ENCODE measurements around the gene CDH4.

CDH4 gene

GRCh38 chr20:61285152-61285645 is 33.1 kb downstream of the CDH4 start:
- no peaks in the 10 kb centered on the region for H3K27me3 ChIP-seq (ENCODE audit: control insufficient read depth in 1 of 2, insufficient read depth in 2 of 2, low read length in 2 of 2)
- H3K4me1 ChIP-seq (ENCODE audit: insufficient read depth, low read length), result no peaks in the 10 kb centered on the region
- no peak overlapping the region for H3K27ac ChIP-seq (ENCODE audit: low read depth, low read length)
- no peaks in the 10 kb centered on the region for H3K36me3 ChIP-seq (ENCODE audit: insufficient read depth, low read length)
- H3K4me3 ChIP-seq (ENCODE audit: low read depth in 1 of 2, low read length in 2 of 2), result no peak overlapping the region
- no peaks in the 10 kb centered on the region for H3K9me3 ChIP-seq (ENCODE audit: low read length)
- H3K9ac ChIP-seq (ENCODE audit: low read length), result no peak overlapping the region

GRCh38 chr20:61285691-61286090 is 33.6 kb downstream of the CDH4 start:
- no peaks in the 10 kb centered on the region for H3K27me3 ChIP-seq (ENCODE audit: control insufficient read depth in 1 of 2, insufficient read depth in 2 of 2, low read length in 2 of 2)
- no peak overlapping the region for H3K4me3 ChIP-seq (ENCODE audit: low read depth in 1 of 2, low read length in 2 of 2)
- H3K27ac ChIP-seq (ENCODE audit: low read depth, low read length), result no peak overlapping the region
- no peaks in the 10 kb centered on the region for H3K4me1 ChIP-seq (ENCODE audit: insufficient read depth, low read length)
- no peaks in the 10 kb centered on the region for H3K36me3 ChIP-seq (ENCODE audit: insufficient read depth, low read length)
- no peaks in the 10 kb centered on the region for H3K9me3 ChIP-seq (ENCODE audit: low read length)
- no peak overlapping the region for H3K9ac ChIP-seq (ENCODE audit: low read length)

GRCh38 chr20:61287583-61288275 is 35.7 kb downstream of the CDH4 start:
- Histone ChIP-seq H3K27me3 (ENCODE audit: control insufficient read depth in 1 of 2, insufficient read depth in 2 of 2, low read length in 2 of 2) (no peaks in the 10 kb centered on the region), H3K9me3 (ENCODE audit: low read length) (no peaks in the 10 kb centered on the region), H3K36me3 (ENCODE audit: insufficient read depth, low read length) (no peaks in the 10 kb centered on the region), H3K4me1 (ENCODE audit: insufficient read depth, low read length) (no peaks in the 10 kb centered on the region), H3K27ac (ENCODE audit: low read depth, low read length) (no peak overlapping the region), H3K9ac (ENCODE audit: low read length) (no peak overlapping the region), H3K4me3 (ENCODE audit: low read depth in 1 of 2, low read length in 2 of 2) (no peak overlapping the region)

GRCh38 chr20:61288331-61288784 is 36.3 kb downstream of the CDH4 start:
- Histone ChIP-seq H3K4me3 (ENCODE audit: low read depth in 1 of 2, low read length in 2 of 2) (no peak overlapping the region), H3K27ac (ENCODE audit: low read depth, low read length) (no peak overlapping the region), H3K9me3 (ENCODE audit: low read length) (no peaks in the 10 kb centered on the region), H3K4me1 (ENCODE audit: insufficient read depth, low read length) (no peaks in the 10 kb centered on the region), H3K36me3 (ENCODE audit: insufficient read depth, low read length) (no peaks in the 10 kb centered on the region), H3K27me3 (ENCODE audit: control insufficient read depth in 1 of 2, insufficient read depth in 2 of 2, low read length in 2 of 2) (no peaks in the 10 kb centered on the region), H3K9ac (ENCODE audit: low read length) (no peak overlapping the region)

GRCh38 chr20:61289166-61289565 is 37.1 kb downstream of the CDH4 start:
- H3K36me3 ChIP-seq (ENCODE audit: insufficient read depth, low read length), result no peaks in the 10 kb centered on the region
- no peaks in the 10 kb centered on the region for H3K4me1 ChIP-seq (ENCODE audit: insufficient read depth, low read length)
- no peak overlapping the region for H3K9ac ChIP-seq (ENCODE audit: low read length)
- no peaks in the 10 kb centered on the region for H3K9me3 ChIP-seq (ENCODE audit: low read length)
- H3K27ac ChIP-seq (ENCODE audit: low read depth, low read length), result no peak overlapping the region
- no peak overlapping the region for H3K4me3 ChIP-seq (ENCODE audit: low read depth in 1 of 2, low read length in 2 of 2)
- peaks cover 0 to under 1% of the 10 kb centered on the region in 2 donors for H3K27me3 ChIP-seq (ENCODE audit: control insufficient read depth in 1 of 2, insufficient read depth in 2 of 2, low read length in 2 of 2)

- Histone ChIP-seq H3K4me3 (ENCODE audit: low read depth in 1 of 2, low read length in 2 of 2) (no peak overlapping the region), H3K9ac (ENCODE audit: low read length) (no peak overlapping the region), H3K27me3 (ENCODE audit: control insufficient read depth in 1 of 2, insufficient read depth in 2 of 2, low read length in 2 of 2) (peaks cover 0 to 5% of the 10 kb centered on the region in 2 donors), H3K27ac (ENCODE audit: low read depth, low read length) (no peak overlapping the region), H3K4me1 (ENCODE audit: insufficient read depth, low read length) (no peaks in the 10 kb centered on the region), H3K36me3 (ENCODE audit: insufficient read depth, low read length) (no peaks in the 10 kb centered on the region), H3K9me3 (ENCODE audit: low read length) (no peaks in the 10 kb centered on the region)
Measured at GRCh38 chr20:61290721-61291120, 38.7 kb downstream of the CDH4 start.

- Histone ChIP-seq H3K36me3 (ENCODE audit: insufficient read depth, low read length) (no peaks in the 10 kb centered on the region), H3K9me3 (ENCODE audit: low read length) (no peaks in the 10 kb centered on the region), H3K4me3 (ENCODE audit: low read depth in 1 of 2, low read length in 2 of 2) (no peak overlapping the region), H3K9ac (ENCODE audit: low read length) (no peak overlapping the region), H3K27me3 (ENCODE audit: control insufficient read depth in 1 of 2, insufficient read depth in 2 of 2, low read length in 2 of 2) (peaks cover 0 to 5% of the 10 kb centered on the region in 2 donors), H3K4me1 (ENCODE audit: insufficient read depth, low read length) (no peaks in the 10 kb centered on the region), H3K27ac (ENCODE audit: low read depth, low read length) (no peak overlapping the region)
Measured at GRCh38 chr20:61291166-61291829, 39.2 kb downstream of the CDH4 start.

GRCh38 chr20:61292391-61292790 is 40.3 kb downstream of the CDH4 start:
- no peak overlapping the region for H3K9ac ChIP-seq (ENCODE audit: low read length)
- no peaks in the 10 kb centered on the region for H3K36me3 ChIP-seq (ENCODE audit: insufficient read depth, low read length)
- peaks cover 0 to 5% of the 10 kb centered on the region in 2 donors for H3K27me3 ChIP-seq (ENCODE audit: control insufficient read depth in 1 of 2, insufficient read depth in 2 of 2, low read length in 2 of 2)
- H3K4me1 ChIP-seq (ENCODE audit: insufficient read depth, low read length), result no peaks in the 10 kb centered on the region
- H3K4me3 ChIP-seq (ENCODE audit: low read depth in 1 of 2, low read length in 2 of 2), result no peak overlapping the region
- H3K9me3 ChIP-seq (ENCODE audit: low read length), result no peaks in the 10 kb centered on the region
- H3K27ac ChIP-seq (ENCODE audit: low read depth, low read length), result no peak overlapping the region

GRCh38 chr20:61292821-61293612 is 41.0 kb downstream of the CDH4 start:
- Histone ChIP-seq H3K27ac (ENCODE audit: low read depth, low read length) (no peak overlapping the region), H3K4me3 (ENCODE audit: low read depth in 1 of 2, low read length in 2 of 2) (no peak overlapping the region), H3K4me1 (ENCODE audit: insufficient read depth, low read length) (no peaks in the 10 kb centered on the region), H3K27me3 (ENCODE audit: control insufficient read depth in 1 of 2, insufficient read depth in 2 of 2, low read length in 2 of 2) (peaks cover 0 to 5% of the 10 kb centered on the region in 2 donors), H3K9ac (ENCODE audit: low read length) (no peak overlapping the region), H3K9me3 (ENCODE audit: low read length) (no peaks in the 10 kb centered on the region), H3K36me3 (ENCODE audit: insufficient read depth, low read length) (no peaks in the 10 kb centered on the region)

GRCh38 chr20:61293951-61294350 is 41.9 kb downstream of the CDH4 start:
- Histone ChIP-seq H3K27me3 (ENCODE audit: control insufficient read depth in 1 of 2, insufficient read depth in 2 of 2, low read length in 2 of 2) (peaks cover 0 to 5% of the 10 kb centered on the region in 2 donors), H3K36me3 (ENCODE audit: insufficient read depth, low read length) (no peaks in the 10 kb centered on the region), H3K4me1 (ENCODE audit: insufficient read depth, low read length) (peaks cover 1% of the 10 kb centered on the region), H3K9me3 (ENCODE audit: low read length) (no peaks in the 10 kb centered on the region), H3K9ac (ENCODE audit: low read length) (no peak overlapping the region), H3K4me3 (ENCODE audit: low read depth in 1 of 2, low read length in 2 of 2) (no peak overlapping the region), H3K27ac (ENCODE audit: low read depth, low read length) (no peak overlapping the region)

- Histone ChIP-seq H3K9me3 (ENCODE audit: low read length) (no peaks in the 10 kb centered on the region), H3K36me3 (ENCODE audit: insufficient read depth, low read length) (no peaks in the 10 kb centered on the region), H3K27me3 (ENCODE audit: control insufficient read depth in 1 of 2, insufficient read depth in 2 of 2, low read length in 2 of 2) (peaks cover 0 to 5% of the 10 kb centered on the region in 2 donors), H3K9ac (ENCODE audit: low read length) (no peak overlapping the region), H3K4me1 (ENCODE audit: insufficient read depth, low read length) (peaks cover 12% of the 10 kb centered on the region), H3K4me3 (ENCODE audit: low read depth in 1 of 2, low read length in 2 of 2) (no peak overlapping the region), H3K27ac (ENCODE audit: low read depth, low read length) (no peak overlapping the region)
Measured at GRCh38 chr20:61295249-61295648, 43.2 kb downstream of the CDH4 start.
